Upper lobe of right lung (tissue), 1 donor: ENCODE data around the gene IL34. TPM values are rescaled to one million over a fixed set of nuclear protein-coding genes. Genes with fewer than 3 reads are reported as not detected.

Experiments
- ATAC-seq: fragments of 200-7000 bp; cut with Tn5 transposase; one replicate; pipeline ENCODE4 v1.9.1; 2020; ENCODE audit warnings: mild to moderate bottlenecking, moderate library complexity
- DNase-seq: peaks from one replicate; pipeline ENCODE4 v3.0.0-alpha.2; 2020
- H3K27ac ChIP-seq: fragments of 200-600 bp; one replicate; pipeline ENCODE4 v1.8.0; 2022
- H3K27me3 ChIP-seq: fragments of 200-600 bp; one replicate; pipeline ENCODE4 v1.8.0; 2022; ENCODE audit warnings: mild to moderate bottlenecking
- H3K36me3 ChIP-seq: fragments of 200-600 bp; one replicate; pipeline ENCODE4 v1.8.0; 2022
- H3K4me1 ChIP-seq: fragments of 200-600 bp; one replicate; pipeline ENCODE4 v1.8.0; 2022
- H3K4me3 ChIP-seq: fragments of 200-600 bp; one replicate; pipeline ENCODE4 v1.8.0; 2022; ENCODE audit warnings: mild to moderate bottlenecking
- H3K9me3 ChIP-seq: fragments of 200-600 bp; one replicate; pipeline ENCODE4 v1.8.0; 2022
- CTCF ChIP-seq: fragments of 200-600 bp; IDR thresholded peaks from one replicate; pipeline ENCODE4 v1.8.0; 2022; ENCODE audit warnings: antibody characterized with exemption
- intact Hi-C: fragments of 100-400 bp; cut with DNase I; formaldehyde crosslinking; loops from one replicate; pipeline ENCODE4 v1.11.0; 2022
- total RNA-seq: library from RNA; stranded (reverse); fragmentation: NEBNext Ultra II Directional; extraction: Animal tissue kit (Norgen Biotek cat#: 25700); gene quantifications from one replicate; pipeline ENCODE4 v1.2.1, GENCODE V29; 2021
- donor health status: DM: no; HTN: yes; CAD: no; lungs with severe emphysema.

IL34 gene
- total RNA-seq, 1 donor from 2014 or later: 3.3 TPM

GRCh38 chr16:70602831-70603230, 43.5 kb upstream of the IL34 start:
- H3K9me3 ChIP-seq: no peaks in the 10 kb centered on the region
- no peak overlapping the region for H3K4me3 ChIP-seq
- ATAC-seq (no peak), DNase-seq (no peak)
- no peaks in the 10 kb centered on the region for H3K27me3 ChIP-seq
- H3K4me1 ChIP-seq: no peaks in the 10 kb centered on the region
- no peaks in the 10 kb centered on the region for H3K36me3 ChIP-seq
- H3K27ac ChIP-seq: no peak overlapping the region
- TF ChIP-seq CTCF: no peak
- intact Hi-C loops: no loop called here

GRCh38 chr16:70604407-70605282, 41.7 kb upstream of the IL34 start:
- ATAC-seq: no peak
- H3K36me3 ChIP-seq: no peaks in the 10 kb centered on the region
- no peak overlapping the region for H3K27ac ChIP-seq
- H3K27me3 ChIP-seq: no peaks in the 10 kb centered on the region
- H3K4me1 ChIP-seq: no peaks in the 10 kb centered on the region
- H3K4me3 ChIP-seq: no peak overlapping the region
- no peaks in the 10 kb centered on the region for H3K9me3 ChIP-seq
- intact Hi-C loops: no loop called here
- TF ChIP-seq CTCF: no peak
- DNase-seq: no peak

- Histone ChIP-seq H3K9me3 (no peaks in the 10 kb centered on the region), H3K27ac (no peak overlapping the region), H3K4me1 (no peaks in the 10 kb centered on the region), H3K27me3 (no peaks in the 10 kb centered on the region), H3K36me3 (no peaks in the 10 kb centered on the region), H3K4me3 (no peak overlapping the region)
- intact Hi-C loops: no loop called here
- DNase-seq: no peak
- ATAC-seq: no peak
- TF ChIP-seq CTCF: no peak
Observed at GRCh38 chr16:70605283-70605657, 41.1 kb upstream of the IL34 start.

GRCh38 chr16:70608521-70608920, 37.8 kb upstream of the IL34 start:
- intact Hi-C loops: no loop called here
- Histone ChIP-seq H3K4me3 (no peak overlapping the region), H3K27me3 (no peaks in the 10 kb centered on the region), H3K27ac (no peak overlapping the region), H3K4me1 (no peaks in the 10 kb centered on the region), H3K9me3 (no peaks in the 10 kb centered on the region), H3K36me3 (no peaks in the 10 kb centered on the region)
- TF ChIP-seq CTCF: no peak
- DNase-seq (no peak), ATAC-seq (no peak)

- no peak for TF ChIP-seq CTCF
- Histone ChIP-seq H3K4me3 (no peak overlapping the region), H3K27me3 (no peaks in the 10 kb centered on the region), H3K9me3 (no peaks in the 10 kb centered on the region), H3K36me3 (no peaks in the 10 kb centered on the region), H3K4me1 (no peaks in the 10 kb centered on the region), H3K27ac (no peak overlapping the region)
- ATAC-seq (peak; percentile 39), DNase-seq (no peak)
- intact Hi-C loops: no loop called here
Observed at GRCh38 chr16:70610273-70611223, 35.8 kb upstream of the IL34 start.
